Measurements from ENCODE around the gene ZNF148.
"Not testable (repeated sequence)": the region's sequence is repeated elsewhere in the genome, so short reads cannot be mapped to it uniquely, and the experiment has no call there.

ZNF148 gene, protein sequence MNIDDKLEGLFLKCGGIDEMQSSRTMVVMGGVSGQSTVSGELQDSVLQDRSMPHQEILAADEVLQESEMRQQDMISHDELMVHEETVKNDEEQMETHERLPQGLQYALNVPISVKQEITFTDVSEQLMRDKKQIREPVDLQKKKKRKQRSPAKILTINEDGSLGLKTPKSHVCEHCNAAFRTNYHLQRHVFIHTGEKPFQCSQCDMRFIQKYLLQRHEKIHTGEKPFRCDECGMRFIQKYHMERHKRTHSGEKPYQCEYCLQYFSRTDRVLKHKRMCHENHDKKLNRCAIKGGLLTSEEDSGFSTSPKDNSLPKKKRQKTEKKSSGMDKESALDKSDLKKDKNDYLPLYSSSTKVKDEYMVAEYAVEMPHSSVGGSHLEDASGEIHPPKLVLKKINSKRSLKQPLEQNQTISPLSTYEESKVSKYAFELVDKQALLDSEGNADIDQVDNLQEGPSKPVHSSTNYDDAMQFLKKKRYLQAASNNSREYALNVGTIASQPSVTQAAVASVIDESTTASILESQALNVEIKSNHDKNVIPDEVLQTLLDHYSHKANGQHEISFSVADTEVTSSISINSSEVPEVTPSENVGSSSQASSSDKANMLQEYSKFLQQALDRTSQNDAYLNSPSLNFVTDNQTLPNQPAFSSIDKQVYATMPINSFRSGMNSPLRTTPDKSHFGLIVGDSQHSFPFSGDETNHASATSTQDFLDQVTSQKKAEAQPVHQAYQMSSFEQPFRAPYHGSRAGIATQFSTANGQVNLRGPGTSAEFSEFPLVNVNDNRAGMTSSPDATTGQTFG

DNA sequence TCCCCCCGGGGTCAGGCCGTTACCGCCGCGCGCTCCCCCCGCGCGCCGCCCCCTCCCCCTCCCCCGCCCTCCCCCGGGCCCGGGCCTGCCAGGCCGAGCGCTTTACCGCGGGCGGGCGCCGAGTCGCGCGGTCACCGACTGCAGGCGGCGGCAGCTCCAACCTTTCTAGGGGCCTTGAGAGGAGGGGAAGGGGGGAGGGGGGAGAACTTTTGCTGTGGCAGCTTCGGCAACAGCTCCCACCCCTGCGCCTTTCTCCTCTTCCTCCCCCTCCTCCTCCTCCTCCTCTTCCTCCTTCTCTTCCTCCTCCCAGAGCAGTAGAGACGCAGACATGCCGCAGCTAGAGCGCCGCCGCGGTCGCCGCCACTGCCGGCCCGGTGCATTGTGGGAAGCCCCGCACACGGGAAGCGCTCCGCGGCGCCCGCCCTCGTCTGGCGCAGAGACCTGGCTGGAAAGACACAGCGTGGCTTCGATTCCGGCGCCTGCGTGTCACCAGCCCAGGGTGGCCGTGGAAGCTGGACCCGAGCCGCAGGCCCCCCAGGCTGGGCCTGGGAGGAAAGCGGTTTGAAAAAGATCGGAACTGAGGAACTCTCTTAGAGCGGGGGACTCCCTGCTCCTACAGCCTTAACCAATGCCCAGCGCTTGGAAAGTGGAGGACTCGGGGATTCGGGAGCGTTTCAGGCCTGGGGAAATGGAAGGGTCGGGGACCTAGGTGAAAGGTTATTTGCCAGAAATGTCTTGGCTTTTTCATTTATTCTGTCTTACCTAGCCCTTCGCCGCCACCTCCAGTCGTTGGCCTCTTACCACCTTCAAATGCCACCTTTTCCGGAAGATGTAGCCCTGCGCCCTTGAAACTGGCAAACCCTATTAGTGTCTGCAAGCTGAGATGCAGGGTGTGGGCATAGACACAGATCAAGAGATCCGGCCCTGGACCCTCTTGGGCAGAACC, at the start of gene ZNF148:
Gene ZNF148, minus strand, starts transcription at position 330 of the 946 bp plus-strand sequence. CDS start 61,685 bp downstream, outside the sequence.
- peak; percentile 78 to 88 for DNase-seq (ENCODE audit: extremely low read depth in 1 of 2, low read depth in 1 of 2)

DNA sequence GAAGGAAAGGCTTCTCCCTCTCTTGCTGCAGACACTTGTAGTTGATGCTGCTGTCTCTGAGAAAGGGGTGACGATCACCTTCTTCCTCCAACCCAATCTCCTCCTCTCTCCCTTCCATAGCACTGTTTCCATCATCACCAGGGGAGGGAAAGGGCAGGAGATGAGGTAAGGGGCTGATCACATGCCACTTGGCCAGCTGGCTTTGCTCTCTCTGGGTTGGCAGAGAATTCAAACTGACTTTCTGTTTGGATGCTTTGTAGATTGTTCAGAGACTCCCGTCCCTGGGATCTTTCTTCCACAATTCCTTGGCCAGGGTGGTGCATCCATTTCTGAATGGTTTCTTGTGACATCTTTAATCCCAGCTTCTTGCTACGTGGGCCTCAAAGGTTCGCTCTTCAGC, 43.2 kb upstream of the ZNF148 start:
- DNase-seq (ENCODE audit: extremely low read depth in 1 of 2, low read depth in 1 of 2) = no peak

- no peak for DNase-seq (ENCODE audit: extremely low read depth in 1 of 2, low read depth in 1 of 2)
These were observed 41.1 kb upstream of the ZNF148 start for GRCh38 chr3:125416235-125416634.

- no peak for DNase-seq (ENCODE audit: extremely low read depth in 1 of 2, low read depth in 1 of 2)
These were observed 39.5 kb upstream of the ZNF148 start for GRCh38 chr3:125414669-125415068.

GRCh38 chr3:125410922-125411321, 35.8 kb upstream of the ZNF148 start:
- DNase-seq (ENCODE audit: extremely low read depth in 1 of 2, low read depth in 1 of 2) = no peak

DNA sequence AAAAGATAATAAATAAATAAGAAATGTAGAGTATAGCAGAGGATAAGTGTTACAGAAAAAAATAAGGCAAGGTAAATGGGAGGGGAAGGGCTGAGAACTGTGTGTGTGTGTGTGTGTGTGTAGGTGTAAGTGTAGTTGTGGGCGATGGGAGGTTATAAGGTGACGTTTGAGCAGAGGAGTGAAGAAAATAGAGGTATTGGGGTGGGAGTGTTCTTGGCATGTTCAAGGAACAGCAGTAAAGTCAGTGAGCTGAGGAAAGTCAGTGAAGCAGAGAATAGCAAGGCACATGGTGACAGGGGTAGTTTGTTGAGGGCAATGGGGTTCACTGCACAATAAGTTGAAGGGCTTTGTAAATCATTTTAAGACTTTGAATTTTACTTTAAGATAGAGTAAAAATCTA, 30.9 kb upstream of the ZNF148 start:
- no peak for DNase-seq (ENCODE audit: extremely low read depth in 1 of 2, low read depth in 1 of 2)

DNA sequence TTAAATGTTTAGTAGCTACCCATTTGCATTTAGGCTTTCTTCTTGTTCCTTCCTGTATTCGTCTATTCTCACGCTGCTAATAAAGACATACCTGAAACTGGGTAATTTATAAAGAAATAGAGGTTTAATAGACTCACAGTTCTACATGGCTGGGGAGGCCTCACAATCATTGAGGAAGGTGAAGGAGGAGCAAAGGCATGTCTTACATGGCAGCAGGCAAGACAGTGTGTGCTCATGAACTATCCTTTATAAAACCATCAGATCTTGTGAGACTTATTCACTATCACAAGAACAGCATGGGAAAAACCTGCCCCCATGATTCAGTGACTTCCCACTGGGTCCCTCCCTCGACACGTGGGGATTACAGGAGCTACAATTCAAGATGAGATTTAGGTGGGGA, 30.4 kb upstream of the ZNF148 start:
- not testable (repeated sequence) for DNase-seq (ENCODE audit: extremely low read depth in 1 of 2, low read depth in 1 of 2)

- DNase-seq (ENCODE audit: extremely low read depth in 1 of 2, low read depth in 1 of 2) = no peak
These were observed 28.7 kb upstream of the ZNF148 start for GRCh38 chr3:125403789-125404188.

DNA sequence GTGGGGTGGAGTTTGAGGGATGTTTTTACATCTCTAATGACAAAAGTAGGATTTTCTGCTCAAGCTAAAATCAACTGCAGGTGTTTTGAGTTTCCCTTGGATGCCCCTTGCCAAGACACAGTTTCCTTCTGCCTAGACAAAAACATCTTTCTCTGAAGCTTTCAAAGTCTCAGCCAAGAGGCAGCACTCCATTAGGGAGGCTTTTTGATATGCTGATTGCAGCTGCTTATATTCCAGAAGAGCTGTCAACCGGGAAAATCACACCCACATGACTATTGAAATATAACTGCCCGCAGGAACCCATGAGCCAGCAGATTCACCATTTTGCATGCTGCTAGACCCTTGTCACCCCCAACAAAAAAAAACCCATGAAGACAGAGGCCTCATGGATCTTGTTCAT, 27.5 kb upstream of the ZNF148 start:
- DNase-seq (ENCODE audit: extremely low read depth in 1 of 2, low read depth in 1 of 2) = no peak

GRCh38 chr3:125401402-125401801, 26.3 kb upstream of the ZNF148 start:
- no peak for DNase-seq (ENCODE audit: extremely low read depth in 1 of 2, low read depth in 1 of 2)

DNA sequence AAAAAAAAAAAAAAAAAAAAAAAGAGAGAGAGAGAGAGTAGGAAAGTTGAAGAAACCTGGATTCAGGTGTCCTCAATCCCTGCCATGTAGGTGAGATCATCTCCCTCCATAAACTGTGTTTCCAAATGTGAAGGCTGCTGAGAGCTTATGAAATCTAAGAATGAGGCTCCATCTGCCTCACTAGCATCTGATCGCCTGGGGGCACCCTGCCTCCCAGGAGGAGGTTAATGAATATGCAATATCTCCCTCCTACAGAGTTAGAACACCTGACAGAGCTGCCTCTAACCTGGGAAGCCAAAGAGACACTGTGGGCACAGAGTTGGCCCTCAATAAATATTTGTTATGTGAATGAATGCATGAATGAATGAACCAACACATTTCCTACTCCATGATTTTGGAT, 23.8 kb upstream of the ZNF148 start:
- no peak for DNase-seq (ENCODE audit: extremely low read depth in 1 of 2, low read depth in 1 of 2)

- DNase-seq (ENCODE audit: extremely low read depth in 1 of 2, low read depth in 1 of 2) = no peak
These were observed 20.0 kb upstream of the ZNF148 start for GRCh38 chr3:125395091-125395490.

- DNase-seq (ENCODE audit: extremely low read depth in 1 of 2, low read depth in 1 of 2) = no peak
These were observed 19.3 kb upstream of the ZNF148 start for GRCh38 chr3:125394406-125394805.

DNA sequence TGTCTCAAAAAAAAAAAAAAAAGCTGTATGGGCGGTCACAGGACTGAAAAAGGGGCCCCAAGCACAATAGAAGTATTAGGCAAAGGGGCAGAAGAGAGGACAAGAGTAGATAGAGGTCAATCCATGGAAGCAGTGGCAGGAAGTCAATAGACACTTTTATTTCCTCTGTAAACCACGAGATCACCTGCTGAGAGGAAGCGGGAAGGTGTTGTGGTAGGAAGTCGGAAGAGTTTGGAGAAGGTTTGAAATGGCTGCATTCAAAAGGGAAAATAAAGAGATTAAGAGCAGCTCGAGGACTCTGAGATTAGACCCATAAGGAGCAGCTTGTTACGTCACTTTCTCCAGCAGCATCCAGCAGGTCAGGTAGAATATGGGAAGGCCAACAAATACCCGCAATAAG, 14.2 kb upstream of the ZNF148 start:
- no peak for DNase-seq (ENCODE audit: extremely low read depth in 1 of 2, low read depth in 1 of 2)

DNA sequence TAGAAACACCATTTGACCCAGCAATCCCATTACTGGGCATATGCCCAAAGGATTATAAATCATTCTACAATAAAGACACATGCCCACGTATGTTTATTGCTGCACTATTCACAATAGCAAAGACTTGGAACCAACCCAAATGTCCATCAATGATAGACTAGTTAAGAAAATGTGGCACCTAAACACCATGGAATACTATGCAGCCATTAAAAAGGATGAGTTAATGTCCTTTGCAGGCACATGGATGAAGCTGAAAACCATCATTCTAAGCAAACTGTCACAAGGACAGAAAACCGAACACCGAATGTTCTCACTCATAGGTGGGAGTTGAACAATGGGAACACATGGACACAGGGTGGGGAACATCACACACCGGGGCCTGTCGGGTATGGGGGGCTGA, 13.2 kb upstream of the ZNF148 start:
- not testable (repeated sequence) for DNase-seq (ENCODE audit: extremely low read depth in 1 of 2, low read depth in 1 of 2)

DNA sequence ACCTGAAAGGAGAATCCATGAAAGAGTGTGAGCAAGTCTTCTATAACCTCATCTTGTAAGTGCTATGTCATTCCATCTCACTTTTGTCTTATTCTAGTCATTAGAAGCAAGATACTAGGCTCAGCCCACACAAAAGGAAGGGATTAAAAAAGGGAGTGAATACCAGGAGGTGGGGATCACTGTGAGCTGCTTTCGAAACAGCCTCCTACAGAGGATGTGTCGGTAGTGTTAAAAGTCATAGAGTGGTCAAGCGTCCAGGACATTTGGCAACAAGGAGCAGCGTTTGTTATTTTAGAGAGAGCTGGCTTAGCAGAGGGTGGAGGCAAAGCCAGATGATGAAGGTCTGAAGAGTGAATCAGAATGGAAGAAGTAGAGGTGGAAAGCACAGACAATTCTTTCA, 11.7 kb upstream of the ZNF148 start:
- DNase-seq (ENCODE audit: extremely low read depth in 1 of 2, low read depth in 1 of 2) = no peak

DNA sequence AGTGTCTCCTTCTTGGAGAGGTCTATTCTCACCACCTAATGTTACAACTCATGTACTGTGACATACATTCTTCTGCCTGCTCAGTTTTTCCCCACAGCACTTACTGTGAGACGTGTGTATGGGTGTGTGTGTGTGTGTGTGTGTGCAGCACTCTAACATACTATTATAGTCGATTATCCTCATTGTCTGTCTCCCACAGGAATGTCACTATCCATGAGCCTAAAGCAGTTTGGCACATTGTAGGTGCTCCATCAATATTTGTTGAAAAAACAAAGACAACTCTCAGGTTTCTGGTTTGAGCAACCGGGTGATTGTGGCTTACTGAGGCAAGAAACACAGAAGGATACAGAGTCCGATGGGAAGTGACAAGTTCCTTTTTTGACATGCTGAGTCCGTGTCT, 8.6 kb upstream of the ZNF148 start:
- DNase-seq (ENCODE audit: extremely low read depth in 1 of 2, low read depth in 1 of 2) = no peak

- DNase-seq (ENCODE audit: extremely low read depth in 1 of 2, low read depth in 1 of 2) = no peak
These were observed 7.2 kb upstream of the ZNF148 start for GRCh38 chr3:125382298-125382697.

GRCh38 chr3:125381743-125382142, 6.6 kb upstream of the ZNF148 start:
- DNase-seq (ENCODE audit: extremely low read depth in 1 of 2, low read depth in 1 of 2) = no peak

DNA sequence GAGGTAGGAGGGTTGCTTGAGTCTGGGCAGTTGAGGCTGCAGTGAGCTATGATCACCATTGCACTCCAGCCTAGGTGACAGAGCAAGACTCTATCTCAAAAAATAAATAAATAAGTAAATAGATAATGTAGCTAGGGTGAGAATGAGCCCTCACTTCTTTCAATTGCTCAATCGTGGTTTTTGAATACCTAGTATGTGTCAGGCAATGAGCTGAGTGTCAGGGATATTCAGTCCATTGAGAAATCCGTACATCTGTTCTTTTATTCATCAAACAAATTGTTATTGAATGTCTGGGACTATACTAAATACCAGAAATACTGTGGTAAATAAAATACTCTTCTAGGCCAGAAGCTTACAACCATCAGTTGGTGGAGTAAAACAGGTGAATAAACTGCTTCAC, 6.2 kb upstream of the ZNF148 start:
- no peak for DNase-seq (ENCODE audit: extremely low read depth in 1 of 2, low read depth in 1 of 2)

DNA sequence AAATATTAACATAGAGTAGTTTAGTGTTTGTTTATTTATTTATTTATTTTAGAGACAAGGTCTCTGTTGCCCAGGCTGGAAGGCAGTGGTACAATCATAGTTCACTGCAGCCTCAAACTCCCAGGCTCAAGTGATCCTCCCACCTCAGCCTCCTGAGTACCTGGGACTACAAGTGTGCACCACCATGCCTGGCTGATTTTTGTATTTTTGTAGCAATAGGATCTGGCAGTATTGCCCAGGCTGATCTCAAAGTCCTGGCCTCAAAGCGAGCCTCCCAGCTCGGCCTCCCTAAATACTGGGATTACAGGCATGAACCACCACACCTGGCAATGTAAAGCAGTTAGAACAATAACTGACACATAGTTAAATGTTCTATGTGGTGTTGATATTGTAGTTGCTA, 4.4 kb upstream of the ZNF148 start:
- no peak for DNase-seq (ENCODE audit: extremely low read depth in 1 of 2, low read depth in 1 of 2)

Data from stimulated activated CD8-positive, alpha-beta memory T cell treated with anti-CD3 and anti-CD28 coated beads, Interleukin-7, amount 100 ng/mL, for 48 hours (primary cell).